Panc1 (cell line): ENCODE results near the gene PRSS33. TPM values are rescaled to one million over a fixed set of nuclear protein-coding genes. Genes with fewer than 3 reads are reported as not detected.
A peak's percentile ranks its signal among the peaks of the same experiment; 100 is the strongest.

Experiments
- ATAC-seq: fragments of 200-7000 bp; cut with Tn5 transposase; 2 replicates; pipeline ENCODE4 v1.9.1; 2020; ENCODE audit warnings: mild to moderate bottlenecking, moderate library complexity
- BruUV-seq: library from RNA; stranded (reverse); fragments of 400-500 nt; replicated peaks from 2 replicates; lab custom pipeline; 2021; lab: Mats Ljungman, UMichigan
- CTCF ChIA-PET: fragments of 300-600 bp; sonication (Branson Sonifier 250); formaldehyde crosslinking; loops from one replicate; lab custom pipeline; 2022; ENCODE audit warnings: antibody characterized with exemption; lab: Charles Lee
- POLR2A ChIA-PET: fragments of 300-600 bp; sonication (Branson Sonifier 250); formaldehyde crosslinking; loops from one replicate; lab custom pipeline; 2022; ENCODE audit warnings: antibody characterized with exemption; lab: Charles Lee
- DNase-seq: peaks from one replicate; pipeline ENCODE4 v3.0.0-alpha.2; 2010; ENCODE audit warnings: low read depth, low spot score
- H3K27ac ChIP-seq: 2 replicates; pipeline ENCODE4 v1.5.1; 2011; ENCODE audit warnings: mild to moderate bottlenecking, low read length, inconsistent platforms
- H3K27me3 ChIP-seq: fragments of 200-500 bp; sonication (Bioruptor generic); 2 replicates; pipeline ENCODE4 v1.6.0; 2014; ENCODE audit warnings: low read length, inconsistent platforms; ENCODE audit not compliant: control insufficient read depth, insufficient read depth
- H3K36me3 ChIP-seq: fragments of 200-500 bp; sonication (Bioruptor generic); 2 replicates; pipeline ENCODE4 v1.5.1; 2014; ENCODE audit warnings: inconsistent platforms, mild to moderate bottlenecking, low read length, moderate library complexity; ENCODE audit not compliant: control insufficient read depth, insufficient read depth
- H3K4me1 ChIP-seq: 2 replicates; pipeline ENCODE4 v1.5.1; 2011; ENCODE audit warnings: inconsistent platforms, mild to moderate bottlenecking, low read length, moderate library complexity; ENCODE audit not compliant: control insufficient read depth, insufficient read depth
- H3K4me3 ChIP-seq, 2 experiments: 2 replicates each; pipeline ENCODE4 v1.5.1; 2011 to 2012; ENCODE audit warnings: low read depth in 2 of 2, low read length in 2 of 2, mild to moderate bottlenecking in 2 of 2, inconsistent platforms in 1 of 2, moderate library complexity in 1 of 2
- H3K9me3 ChIP-seq: fragments of 200-500 bp; sonication (Bioruptor generic); 2 replicates; pipeline ENCODE4 v1.5.1; 2014; ENCODE audit warnings: low read depth, mild to moderate bottlenecking, inconsistent platforms, low read length, moderate library complexity; ENCODE audit not compliant: control insufficient read depth, insufficient read depth
- POLR2AphosphoS5 ChIP-seq: IDR thresholded peaks from 2 replicates; pipeline ENCODE4 v1.6.1; 2012; ENCODE audit warnings: mild to moderate bottlenecking, low read depth, low read length, moderate library complexity
- SIN3A ChIP-seq: IDR thresholded peaks from 2 replicates; pipeline ENCODE4 v1.6.1; 2012; ENCODE audit warnings: low read depth, mild to moderate bottlenecking, low read length, moderate library complexity, borderline replicate concordance; ENCODE audit not compliant: insufficient read depth
- TCF7L2 ChIP-seq: IDR thresholded peaks from 2 replicates; pipeline ENCODE4 v1.6.1; 2011; ENCODE audit warnings: mild to moderate bottlenecking, low read depth, low read length, inconsistent platforms
- in situ Hi-C: cut with HindIII; loops from 2 replicates; pipeline ENCODE4 v1.10.0; 2016; ENCODE audit warnings: low sequenced_read_pairs, low pct_unique_long_range_greater_than_20kb
- intact Hi-C: fragments of 100-400 bp; cut with micrococcal nuclease; formaldehyde crosslinking; loops from one replicate; pipeline ENCODE4 v1.10.0; 2022; ENCODE audit not compliant: unreplicated experiment
- total RNA-seq: library from RNA; stranded (reverse); gene quantifications from one replicate; pipeline ENCODE4 v1.2.1, GENCODE V29; 2021; ENCODE audit not compliant: unreplicated experiment
- TF ChIP-seq, protein P1 (sequence below): fragments of 450-650 bp; IDR thresholded peaks from 2 replicates; pipeline ENCODE4 v1.5.1; 2017; ENCODE audit warnings: mild to moderate bottlenecking
- TF ChIP-seq, protein P2 (sequence below), 2 experiments: IDR thresholded peaks; 2 replicates each; pipeline ENCODE4 v1.6.1; 2011 to 2012; ENCODE audit warnings: low read depth in 2 of 2, control low read depth in 1 of 2, low read length in 1 of 2, mild to moderate bottlenecking in 1 of 2, moderate library complexity in 1 of 2; ENCODE audit not compliant: insufficient read depth in 1 of 2

The PRSS33 gene
- total RNA-seq, 1 experiment from 2014 or later: 0.59 TPM

DNA sequence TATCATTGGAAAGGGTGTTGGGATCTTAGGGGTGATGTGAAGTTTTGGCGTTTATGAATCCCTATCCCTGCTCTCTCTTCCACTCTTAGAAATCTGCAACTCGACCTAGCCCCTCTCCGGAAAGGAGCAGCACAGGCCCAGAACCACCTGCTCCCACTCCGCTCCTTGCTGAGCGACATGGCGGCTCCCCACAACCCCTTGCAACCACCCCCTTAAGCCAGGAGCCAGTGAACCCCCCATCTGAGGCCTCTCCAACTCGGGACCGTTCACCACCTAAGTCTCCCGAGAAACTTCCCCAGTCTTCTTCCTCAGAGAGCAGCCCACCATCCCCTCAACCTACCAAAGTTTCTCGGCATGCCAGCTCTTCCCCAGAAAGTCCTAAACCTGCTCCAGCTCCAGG, 25.9 kb downstream of the PRSS33 start:
- H3K27ac ChIP-seq: no peak overlapping the region
- CTCF ChIA-PET: no interaction called here
- H3K4me1 ChIP-seq: peaks cover 4% of the 10 kb centered on the region
- H3K4me3 ChIP-seq: no peak overlapping the region
- peaks cover 74% of the 10 kb centered on the region for H3K36me3 ChIP-seq
- no peak for DNase-seq
- no peaks in the 10 kb centered on the region; the same call in 1 of the 2 replicates for H3K9me3 ChIP-seq
- H3K27me3 ChIP-seq: no peaks in the 10 kb centered on the region
- POLR2A ChIA-PET: no interaction called here
- ATAC-seq: no peak
- in situ Hi-C loops (no loop called here), intact Hi-C loops (no loop called here)
- BruUV-seq: no TSS peak
- no peak for TF ChIP-seq POLR2AphosphoS5
- TF ChIP-seq SIN3A: no peak
- no peak for TF ChIP-seq TCF7L2
- TF ChIP-seq, protein P1, sequence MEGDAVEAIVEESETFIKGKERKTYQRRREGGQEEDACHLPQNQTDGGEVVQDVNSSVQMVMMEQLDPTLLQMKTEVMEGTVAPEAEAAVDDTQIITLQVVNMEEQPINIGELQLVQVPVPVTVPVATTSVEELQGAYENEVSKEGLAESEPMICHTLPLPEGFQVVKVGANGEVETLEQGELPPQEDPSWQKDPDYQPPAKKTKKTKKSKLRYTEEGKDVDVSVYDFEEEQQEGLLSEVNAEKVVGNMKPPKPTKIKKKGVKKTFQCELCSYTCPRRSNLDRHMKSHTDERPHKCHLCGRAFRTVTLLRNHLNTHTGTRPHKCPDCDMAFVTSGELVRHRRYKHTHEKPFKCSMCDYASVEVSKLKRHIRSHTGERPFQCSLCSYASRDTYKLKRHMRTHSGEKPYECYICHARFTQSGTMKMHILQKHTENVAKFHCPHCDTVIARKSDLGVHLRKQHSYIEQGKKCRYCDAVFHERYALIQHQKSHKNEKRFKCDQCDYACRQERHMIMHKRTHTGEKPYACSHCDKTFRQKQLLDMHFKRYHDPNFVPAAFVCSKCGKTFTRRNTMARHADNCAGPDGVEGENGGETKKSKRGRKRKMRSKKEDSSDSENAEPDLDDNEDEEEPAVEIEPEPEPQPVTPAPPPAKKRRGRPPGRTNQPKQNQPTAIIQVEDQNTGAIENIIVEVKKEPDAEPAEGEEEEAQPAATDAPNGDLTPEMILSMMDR: no peak
- TF ChIP-seq, protein P2, sequence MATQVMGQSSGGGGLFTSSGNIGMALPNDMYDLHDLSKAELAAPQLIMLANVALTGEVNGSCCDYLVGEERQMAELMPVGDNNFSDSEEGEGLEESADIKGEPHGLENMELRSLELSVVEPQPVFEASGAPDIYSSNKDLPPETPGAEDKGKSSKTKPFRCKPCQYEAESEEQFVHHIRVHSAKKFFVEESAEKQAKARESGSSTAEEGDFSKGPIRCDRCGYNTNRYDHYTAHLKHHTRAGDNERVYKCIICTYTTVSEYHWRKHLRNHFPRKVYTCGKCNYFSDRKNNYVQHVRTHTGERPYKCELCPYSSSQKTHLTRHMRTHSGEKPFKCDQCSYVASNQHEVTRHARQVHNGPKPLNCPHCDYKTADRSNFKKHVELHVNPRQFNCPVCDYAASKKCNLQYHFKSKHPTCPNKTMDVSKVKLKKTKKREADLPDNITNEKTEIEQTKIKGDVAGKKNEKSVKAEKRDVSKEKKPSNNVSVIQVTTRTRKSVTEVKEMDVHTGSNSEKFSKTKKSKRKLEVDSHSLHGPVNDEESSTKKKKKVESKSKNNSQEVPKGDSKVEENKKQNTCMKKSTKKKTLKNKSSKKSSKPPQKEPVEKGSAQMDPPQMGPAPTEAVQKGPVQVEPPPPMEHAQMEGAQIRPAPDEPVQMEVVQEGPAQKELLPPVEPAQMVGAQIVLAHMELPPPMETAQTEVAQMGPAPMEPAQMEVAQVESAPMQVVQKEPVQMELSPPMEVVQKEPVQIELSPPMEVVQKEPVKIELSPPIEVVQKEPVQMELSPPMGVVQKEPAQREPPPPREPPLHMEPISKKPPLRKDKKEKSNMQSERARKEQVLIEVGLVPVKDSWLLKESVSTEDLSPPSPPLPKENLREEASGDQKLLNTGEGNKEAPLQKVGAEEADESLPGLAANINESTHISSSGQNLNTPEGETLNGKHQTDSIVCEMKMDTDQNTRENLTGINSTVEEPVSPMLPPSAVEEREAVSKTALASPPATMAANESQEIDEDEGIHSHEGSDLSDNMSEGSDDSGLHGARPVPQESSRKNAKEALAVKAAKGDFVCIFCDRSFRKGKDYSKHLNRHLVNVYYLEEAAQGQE (IDR thresholded peaks at IDR 0.05; ENCODE audit: insufficient read depth in 1 of 2, low read depth in 2 of 2, low read length in 1 of 2): no peak

DNA sequence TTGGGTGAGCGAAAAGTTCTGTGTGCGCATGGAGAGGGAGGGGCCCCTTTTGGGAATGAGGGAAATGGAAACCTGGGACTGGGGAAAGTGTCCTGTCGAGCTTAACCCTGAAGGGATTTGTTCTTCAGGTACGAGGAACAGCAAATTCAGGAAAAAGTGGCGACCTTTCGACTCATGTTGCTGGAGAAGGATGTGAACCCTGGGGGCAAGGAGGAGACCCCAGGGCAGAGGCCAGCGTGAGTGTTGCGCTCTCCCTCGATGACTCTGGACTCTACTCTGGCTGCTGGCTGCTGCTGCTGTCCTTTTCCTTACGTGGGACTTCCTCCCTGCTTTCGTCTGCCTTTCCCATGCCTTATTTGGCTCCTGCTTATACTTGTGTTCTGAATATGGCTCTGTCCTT, 30.0 kb downstream of the PRSS33 start:
- H3K36me3 ChIP-seq: peaks cover 57% of the 10 kb centered on the region
- no peak overlapping the region for H3K4me3 ChIP-seq
- no peaks in the 10 kb centered on the region for H3K9me3 ChIP-seq
- in situ Hi-C loops (no loop called here), intact Hi-C loops (no loop called here)
- CTCF ChIA-PET: no interaction called here
- H3K27ac ChIP-seq: 0 out of 2 replicates have a peak overlapping the region, but pooled peaks have one; percentile 25
- BruUV-seq: no TSS peak
- no peaks in the 10 kb centered on the region for H3K27me3 ChIP-seq
- ATAC-seq: no peak
- peaks cover 20% of the 10 kb centered on the region for H3K4me1 ChIP-seq
- POLR2A ChIA-PET: interaction anchor here (0.6 kb wide), 1 partner anchor 33 kb away, joined by 5 read pairs; no protein-coding TSS in a partner anchor
- DNase-seq: no peak
- TF ChIP-seq SIN3A (no peak), POLR2AphosphoS5 (no peak), TCF7L2 (no peak)
- TF ChIP-seq, protein P1: no peak
